GM18858 (cell line): ENCODE data around the gene ZNF808.
"Not testable (repeated sequence)": the region's sequence is repeated elsewhere in the genome, so short reads cannot be mapped to it uniquely, and the experiment has no call there.

Experiments
- ATAC-seq: cut with Tn5 transposase; IDR thresholded peaks from one replicate; pipeline ENCODE4 v1.9.1; 2021; ENCODE audit not compliant: unreplicated experiment

Gene ZNF808

DNA sequence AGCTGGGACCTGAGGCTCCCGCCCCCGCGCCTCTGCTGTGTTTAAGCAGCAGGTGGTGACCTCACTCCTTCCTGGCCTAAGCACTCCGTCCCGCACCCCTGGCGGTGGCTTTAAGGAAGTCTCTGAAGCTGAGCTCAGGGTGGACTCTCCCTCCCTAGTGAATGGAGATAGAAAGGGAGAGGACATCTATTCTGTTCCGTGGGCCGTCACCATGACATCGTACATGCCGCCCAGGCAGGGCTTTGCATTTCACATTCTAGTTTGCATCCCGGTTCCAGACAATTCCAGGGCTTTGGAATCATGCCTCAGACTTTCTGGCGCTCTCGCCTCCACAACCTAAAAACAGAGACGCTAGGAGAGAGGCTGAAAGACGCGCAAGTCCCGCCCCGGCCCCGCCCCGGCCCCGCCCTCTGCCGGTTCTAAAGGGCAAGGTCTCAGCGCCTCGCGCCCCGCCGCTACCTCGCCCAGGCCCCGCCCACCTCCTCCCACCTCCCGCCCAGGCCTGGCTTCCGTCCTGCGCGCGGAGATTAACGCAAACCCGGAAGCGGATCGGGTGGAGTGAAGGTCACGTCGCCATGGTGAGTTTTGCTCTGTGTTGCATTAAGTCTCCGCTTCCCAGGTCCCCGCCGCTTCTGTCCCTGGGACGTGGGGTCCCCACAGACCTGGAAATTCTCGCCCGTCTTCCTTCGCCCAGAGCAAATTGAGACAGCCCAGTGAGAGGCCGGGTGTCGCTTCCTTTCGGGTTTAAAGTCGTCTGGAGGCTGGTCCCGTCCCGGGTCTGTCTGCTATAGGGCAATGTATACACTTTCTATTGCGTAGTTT lies at the start of gene ZNF808:
Gene ZNF808 (plus strand): TSS at position 535 of the 822 bp plus-strand sequence. CDS start 15,617 bp downstream, outside the sequence.
- ATAC-seq: peak; percentile 80

DNA sequence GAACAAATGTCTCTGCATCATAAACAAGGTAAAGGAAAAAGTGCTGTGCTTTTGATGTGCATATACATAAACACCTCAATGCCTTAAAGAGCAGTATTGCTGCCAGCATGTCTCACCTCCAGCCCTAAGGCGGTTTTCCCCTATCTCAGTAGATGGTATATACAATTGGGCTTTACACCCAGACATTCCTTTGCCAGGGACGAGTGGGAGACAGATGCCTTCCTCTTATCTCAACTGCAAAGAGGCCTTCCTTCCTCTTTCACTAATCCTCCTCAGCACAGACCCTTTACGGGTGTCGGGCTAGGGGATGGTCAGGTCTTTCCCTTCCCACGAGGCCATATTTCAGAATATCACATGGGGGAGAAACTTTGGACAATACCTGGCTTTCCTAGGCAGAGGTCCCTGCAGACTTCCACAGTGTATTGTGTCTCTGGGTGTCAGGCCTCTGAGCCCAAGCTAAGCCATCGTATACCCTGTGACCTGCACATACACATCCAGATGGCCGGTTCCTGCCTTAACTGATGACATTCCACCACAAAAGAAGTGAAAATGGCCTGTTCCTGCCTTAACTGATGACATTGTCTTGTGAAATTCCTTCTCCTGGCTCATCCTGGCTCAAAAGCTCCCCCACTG lies 43.2 kb upstream of the ZNF808 start:
- not testable (repeated sequence) for ATAC-seq

DNA sequence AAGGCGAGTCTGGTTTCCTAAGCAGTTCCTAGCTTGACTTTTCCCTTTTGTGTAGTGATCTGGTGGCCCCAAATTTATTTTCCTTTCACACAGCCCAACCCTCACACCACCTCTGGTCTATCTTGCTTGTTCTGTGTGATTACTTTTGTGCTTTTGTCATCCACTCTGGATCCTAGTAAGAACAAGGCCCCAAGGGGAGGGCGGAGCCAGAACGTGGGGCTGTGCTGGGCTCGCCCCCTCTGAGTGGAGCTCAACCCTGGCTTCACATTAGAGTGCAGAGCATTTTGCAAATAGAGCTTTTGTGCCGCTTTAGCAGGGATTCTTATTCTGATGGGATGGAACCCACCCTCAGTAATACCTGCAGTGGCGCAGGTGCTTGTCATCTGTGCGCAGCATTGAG lies 42.4 kb upstream of the ZNF808 start:
- ATAC-seq: not testable (repeated sequence)

DNA sequence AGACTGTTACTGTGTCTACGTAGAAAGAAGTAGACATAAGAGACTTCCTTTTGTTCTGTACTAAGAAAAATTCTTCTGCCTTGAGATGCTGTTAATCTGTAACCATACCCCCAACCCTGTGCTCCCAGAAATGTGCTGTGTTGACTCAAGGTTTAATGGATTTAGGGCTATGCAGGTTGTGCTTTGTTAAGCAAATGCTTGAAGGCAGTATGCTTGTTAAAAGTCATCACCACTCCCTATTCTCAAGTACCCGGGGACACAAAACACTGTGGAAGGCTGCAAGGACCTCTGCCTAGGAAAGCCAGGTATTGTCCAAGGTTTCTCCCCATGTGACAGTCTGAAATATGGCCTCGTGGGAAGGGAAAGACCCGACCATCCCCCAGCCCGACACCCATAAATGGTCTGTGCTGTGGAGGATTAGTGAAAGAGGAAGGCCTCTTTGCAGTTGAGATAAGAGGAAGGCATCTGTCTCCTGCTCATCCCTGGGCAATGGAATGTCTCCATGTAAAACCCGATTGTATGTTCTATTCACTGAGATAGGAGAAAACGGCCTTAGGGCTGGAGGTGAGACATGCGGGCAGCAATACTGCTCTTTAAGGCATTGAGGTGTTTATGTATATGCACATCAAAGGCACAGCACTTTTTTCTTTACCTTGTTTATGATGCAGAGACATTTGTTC lies 41.8 kb upstream of the ZNF808 start:
- not testable (repeated sequence) for ATAC-seq

DNA sequence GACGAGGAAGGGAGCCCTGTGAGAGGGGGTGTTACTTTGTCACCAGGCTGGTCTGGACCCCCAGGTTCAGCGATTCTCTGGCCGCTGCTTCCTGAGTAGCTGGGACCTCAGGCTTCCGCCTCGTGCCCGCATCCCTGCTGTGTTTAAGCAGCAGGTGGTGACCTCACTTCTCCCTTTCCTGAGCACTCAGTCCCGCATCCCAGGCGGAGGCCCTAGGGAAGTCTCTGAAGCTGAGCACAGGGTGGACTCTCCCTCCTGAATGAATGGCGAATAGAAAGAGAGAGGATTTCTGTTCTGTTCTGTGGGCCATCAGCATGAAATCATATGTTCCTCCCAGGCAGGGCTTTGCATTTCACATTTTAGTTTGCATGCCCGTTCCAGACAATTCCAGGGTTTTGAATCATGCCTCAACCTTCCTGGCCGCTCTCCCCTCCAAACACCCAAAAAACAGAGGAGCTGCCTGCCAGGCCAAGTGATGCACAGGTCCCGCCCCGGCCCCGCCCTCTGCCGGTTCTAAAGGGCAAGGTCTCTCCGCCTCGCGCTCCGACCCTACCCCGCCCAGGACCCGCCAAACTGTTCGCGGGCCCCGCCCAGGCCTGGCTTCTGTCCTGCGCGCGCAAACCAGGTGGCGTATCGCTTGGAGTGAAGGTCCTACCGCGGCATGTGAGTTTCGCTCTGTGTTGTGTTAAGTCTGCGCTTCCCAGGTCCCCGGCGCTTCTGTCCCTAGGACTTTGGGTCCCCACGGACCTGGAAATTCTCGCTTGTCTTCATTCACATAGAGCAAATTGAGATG lies 35.1 kb upstream of the ZNF808 start:
- ATAC-seq: no peak

DNA sequence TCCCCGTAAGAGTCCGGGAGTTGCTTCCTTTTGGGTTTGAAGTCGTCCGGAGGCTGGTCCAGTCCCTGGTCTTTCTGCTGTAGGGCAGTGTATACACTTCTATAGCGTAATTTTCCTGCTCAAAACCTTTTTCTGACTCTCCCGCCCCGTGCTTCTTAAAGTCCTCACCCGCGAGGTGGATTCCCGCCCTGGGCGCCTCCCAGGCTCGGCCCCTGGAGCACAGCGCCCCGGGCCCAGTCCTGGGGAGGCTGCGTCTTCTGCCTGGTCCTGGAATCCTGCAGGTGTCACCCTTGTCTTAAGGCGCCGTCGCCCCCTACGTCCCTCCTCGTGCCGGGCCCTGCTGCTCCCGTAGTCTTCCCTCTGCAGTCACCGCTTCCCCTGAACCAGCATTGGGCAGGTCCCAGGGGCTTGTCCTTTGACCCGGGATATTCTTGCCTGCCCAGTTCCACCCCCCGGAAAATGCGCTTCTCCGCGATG lies 34.4 kb upstream of the ZNF808 start:
- ATAC-seq: no peak

DNA sequence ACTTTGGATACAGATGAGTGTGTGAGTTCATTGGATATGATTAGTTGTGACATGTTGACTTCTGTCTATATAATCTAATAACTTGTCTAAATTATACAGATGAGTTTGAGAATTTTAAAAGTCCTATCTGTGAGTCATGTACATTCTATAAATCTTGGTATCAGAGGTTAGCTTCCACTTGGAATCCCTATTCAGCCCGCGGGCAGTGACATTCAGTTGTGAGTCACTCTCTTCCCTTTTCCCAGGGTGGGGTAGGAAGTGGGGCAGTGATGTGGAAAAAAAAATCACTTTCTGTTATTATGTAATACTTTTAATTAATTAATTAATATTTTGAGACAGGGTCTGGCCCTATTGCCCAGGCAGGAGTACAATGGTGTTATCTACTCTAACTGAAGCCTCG lies 33.0 kb upstream of the ZNF808 start:
- ATAC-seq: no peak

DNA sequence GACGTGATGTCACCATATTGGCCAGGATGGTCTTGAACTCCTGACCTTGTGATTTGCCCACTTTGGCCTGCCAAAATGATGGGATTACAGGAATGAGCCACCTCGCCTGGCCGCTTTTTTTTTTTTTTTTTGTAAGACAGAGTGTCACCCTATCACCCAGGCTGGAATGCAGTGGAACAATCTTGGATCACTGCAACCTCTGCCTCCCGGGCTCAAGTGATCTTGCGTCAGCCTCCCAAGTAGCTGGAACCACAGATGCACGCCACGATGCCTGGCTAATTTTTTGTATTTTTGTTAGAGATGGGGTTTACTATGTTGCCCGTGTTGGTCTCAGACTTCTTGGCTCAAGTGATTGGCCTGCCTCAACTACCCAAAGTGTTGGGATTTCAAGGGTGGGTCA lies 28.9 kb upstream of the ZNF808 start:
- no peak for ATAC-seq

DNA sequence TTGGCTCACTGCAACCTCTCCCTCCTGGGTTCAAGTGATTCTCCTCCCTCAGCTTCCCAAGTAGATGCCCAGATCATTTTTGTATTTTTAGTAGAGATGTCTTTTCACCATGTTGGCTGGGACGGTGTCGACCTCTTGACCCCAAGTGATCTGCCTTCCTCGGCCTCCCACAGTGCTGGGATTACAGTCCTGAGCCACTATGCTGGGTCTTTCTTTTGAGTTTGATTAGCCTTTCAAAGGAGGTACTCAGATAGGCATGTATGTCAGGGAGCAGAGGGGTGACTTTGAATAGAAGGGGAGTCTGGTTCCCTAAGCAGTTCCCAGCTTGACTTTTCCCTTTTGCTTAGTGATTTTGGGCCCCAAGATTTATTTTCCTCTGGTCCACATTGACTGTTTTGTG lies 27.0 kb upstream of the ZNF808 start:
- not testable (repeated sequence) for ATAC-seq

DNA sequence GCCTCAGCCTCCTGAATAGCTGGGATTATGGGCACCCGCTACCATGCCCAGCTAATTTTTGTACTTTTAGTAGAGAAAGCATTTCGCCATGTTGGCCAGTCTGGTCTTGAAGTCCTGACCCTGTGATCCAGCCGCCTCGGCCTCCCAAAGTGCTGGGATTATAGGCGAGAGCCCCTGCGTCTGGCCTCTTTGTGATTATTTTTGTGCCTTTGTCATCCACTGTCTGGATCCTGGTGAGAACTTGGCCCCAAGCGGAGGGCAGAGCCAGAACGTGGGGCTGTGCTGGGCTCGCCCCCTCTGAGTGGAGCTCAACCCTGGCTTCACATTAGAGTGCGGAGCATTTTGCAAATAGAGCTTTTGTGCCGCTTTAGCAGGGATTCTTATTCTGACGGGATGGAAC lies 26.5 kb upstream of the ZNF808 start:
- ATAC-seq: not testable (repeated sequence)

DNA sequence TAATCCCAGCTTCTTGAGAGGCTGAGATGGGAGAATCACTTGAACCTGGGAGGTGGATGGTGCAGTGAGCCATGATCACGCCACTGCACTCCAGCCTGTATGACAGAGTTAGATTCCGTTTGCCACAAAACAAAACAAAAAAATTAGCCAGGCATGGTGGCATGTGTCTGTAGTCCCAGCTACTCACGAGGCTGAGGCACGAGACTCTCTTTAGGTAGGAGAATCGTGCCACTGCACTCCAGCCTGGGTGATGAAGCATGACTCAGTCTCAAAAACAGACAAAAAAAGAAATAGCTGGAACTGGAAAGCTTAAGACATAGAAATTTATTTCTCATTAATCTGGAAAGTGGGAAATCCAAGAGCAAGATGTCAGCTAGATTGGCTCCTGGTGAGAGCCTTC lies 20.2 kb upstream of the ZNF808 start:
- no peak for ATAC-seq

DNA sequence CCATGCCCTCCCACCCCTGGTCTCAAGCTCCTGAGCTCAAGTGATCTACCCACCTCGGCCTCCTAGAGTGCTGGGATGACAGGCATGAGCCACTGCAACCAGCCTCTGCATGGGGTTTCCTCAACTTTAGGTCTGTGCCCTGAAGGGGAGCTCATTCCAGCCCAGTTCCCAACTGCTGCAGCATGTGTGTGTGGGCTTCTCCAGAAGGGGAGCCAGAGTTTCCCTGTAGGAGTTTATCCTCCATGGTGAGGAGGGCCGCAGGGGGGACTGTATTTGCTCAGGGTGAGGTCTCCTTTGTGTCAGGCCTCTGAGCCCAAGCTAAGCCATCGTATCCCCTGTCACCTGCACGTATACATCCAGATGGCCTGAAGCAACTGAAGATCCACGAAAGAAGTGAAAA lies 11.3 kb upstream of the ZNF808 start:
- no peak for ATAC-seq

DNA sequence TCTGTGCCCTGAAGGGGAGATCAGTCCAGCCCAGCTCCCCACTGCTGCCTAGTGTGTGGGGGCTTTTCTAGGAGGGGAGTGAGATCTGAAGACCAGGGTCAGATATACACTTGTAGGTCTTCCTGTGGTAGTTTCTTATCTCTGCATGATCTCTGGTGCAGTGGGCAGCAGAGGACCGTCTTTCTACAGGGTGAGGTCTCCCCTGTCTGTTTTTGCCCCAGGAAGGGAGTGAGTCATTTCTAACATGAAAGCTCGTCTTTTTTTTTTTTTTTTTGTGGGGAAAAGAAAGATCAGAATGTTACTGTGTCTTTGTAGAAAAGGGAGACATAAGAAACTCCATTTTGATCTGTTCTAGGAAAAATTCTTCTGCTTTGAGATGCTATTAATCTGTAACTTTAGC lies 8.8 kb upstream of the ZNF808 start:
- ATAC-seq: no peak

DNA sequence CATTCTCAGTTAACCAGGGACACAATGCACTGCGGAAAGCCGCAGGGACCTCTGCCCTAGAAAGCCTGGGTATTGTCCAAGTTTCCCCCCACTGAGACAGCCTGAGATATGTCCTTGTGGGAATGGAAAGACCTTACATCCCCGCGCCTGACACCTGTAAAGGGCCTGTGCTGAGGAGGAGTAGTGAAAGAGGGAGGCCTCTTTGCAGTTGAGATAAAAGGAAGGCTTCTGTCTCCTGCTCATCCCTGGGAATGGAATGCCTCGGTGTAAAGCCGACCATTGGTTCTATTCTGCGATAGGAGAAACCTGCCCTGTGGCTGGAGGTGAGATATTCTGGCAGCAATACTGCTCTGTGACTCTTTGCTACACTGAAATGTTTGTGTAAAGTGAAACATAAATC lies 8.3 kb upstream of the ZNF808 start:
- ATAC-seq: not testable (repeated sequence)

DNA sequence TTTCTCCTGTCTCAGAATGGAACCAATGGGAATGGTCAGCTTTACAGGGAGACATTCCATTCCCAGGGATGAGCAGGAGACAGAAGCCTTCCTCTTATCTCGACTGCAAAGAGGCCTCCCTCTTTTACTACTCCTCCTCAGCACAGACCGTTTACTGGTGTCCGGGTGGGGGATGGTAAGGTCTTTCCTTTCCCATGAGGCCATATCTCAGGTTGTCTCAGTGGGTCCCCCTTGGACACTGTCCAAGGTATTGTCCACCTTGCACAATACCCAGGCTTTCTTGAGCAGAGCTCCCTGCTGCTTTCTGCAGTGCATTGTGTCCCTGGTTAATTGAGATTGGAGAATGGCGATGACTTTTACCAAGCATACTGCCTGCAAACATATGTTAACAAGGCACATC lies 7.5 kb upstream of the ZNF808 start:
- no peak for ATAC-seq

DNA sequence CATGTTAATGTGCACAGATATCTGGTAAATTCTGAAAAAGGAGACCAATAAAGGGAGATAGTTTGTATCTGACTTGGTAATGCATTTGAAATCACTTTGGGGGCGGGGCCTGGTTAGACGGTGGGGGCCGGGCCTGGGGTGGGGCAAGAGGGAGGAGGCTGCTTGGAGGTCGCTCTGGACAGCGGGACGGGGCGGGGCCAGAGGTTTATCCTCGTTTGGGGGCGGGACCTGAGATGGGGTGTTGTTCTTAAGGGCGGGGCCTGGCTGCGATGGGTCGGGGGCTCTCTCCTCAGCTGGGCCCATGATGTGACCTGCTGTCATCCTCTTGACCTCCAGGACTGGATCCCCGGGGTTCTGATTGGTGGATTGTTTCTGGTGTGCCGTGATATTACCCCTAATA lies 4.9 kb upstream of the ZNF808 start:
- ATAC-seq: no peak

DNA sequence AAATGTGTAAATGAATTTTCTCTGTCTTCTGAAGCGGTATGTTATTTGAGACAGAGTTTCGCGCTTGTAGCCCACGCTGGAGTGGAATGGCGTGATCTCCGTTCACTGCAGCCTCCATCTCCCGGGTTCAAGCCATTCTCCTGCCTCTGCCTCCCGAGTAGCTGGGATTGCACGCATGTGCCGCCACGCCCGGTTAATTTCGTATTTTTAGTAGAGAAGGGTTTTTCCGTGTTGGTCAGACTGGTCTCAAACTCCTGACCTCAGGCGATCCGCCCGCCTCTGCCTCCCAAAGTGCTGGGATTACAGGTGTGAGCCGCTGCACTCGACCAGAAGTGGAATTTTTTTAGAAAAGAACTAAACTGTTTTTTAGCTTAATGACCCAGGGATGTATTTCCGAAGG lies 3.4 kb upstream of the ZNF808 start:
- ATAC-seq: no peak

DNA sequence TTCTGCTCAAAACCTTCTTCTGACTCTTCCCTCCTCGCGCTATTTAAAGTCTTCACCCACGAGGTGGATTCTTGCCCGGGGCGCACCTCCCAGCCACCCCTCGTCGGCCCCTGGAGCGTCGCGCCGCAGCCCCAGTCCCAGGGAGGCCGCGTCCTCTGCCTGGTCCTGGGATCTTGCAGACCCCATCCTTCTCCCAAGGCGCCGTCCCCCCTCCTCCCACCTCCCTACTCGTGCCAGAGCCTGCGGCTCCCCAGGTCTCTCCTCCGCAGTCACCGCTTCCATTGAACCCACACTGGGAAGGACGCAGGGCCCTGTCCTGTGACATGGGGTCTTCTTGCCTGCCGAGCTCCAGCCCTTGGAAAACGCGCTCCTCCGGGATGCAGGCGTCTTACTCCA lies 486 bp downstream of the ZNF808 start:
- no peak for ATAC-seq

DNA sequence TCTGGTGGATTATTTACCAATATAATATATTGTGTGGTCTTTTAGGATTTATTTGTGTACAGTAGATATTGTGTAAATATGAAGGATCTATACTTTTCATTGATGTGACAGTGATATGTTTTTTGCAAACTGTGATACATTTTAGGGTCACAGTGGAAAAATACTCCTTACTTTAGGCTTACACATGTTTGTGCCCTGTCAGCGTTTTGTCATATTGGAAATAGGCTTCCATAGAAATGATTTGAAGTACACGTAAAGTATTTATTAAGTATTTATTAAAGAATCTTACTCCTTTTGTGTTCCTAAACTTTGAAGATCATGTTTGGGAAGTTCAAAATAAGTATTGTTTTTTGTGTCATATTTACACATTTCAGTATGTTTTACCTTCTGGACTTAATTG lies 5.0 kb downstream of the ZNF808 start:
- ATAC-seq: no peak

DNA sequence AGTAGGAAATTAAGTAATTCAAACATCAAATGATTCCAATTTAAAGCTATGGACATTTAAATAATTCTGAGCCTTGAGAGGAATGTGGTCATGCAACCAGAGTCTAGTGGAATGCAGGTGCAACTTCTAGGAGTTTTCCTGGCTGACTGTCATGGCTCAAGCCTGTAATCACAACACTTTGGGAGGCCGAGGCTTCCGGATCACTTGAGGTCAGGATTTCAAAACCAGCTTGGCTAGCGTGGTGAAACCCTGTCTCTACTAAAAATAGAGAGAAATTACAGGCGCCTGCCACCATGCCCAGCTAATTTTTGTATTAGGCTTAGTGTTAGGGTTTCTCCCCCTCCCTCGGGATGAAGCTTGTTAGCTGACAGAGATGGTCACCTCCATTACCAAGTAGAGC lies 6.4 kb downstream of the ZNF808 start:
- ATAC-seq: no peak

DNA sequence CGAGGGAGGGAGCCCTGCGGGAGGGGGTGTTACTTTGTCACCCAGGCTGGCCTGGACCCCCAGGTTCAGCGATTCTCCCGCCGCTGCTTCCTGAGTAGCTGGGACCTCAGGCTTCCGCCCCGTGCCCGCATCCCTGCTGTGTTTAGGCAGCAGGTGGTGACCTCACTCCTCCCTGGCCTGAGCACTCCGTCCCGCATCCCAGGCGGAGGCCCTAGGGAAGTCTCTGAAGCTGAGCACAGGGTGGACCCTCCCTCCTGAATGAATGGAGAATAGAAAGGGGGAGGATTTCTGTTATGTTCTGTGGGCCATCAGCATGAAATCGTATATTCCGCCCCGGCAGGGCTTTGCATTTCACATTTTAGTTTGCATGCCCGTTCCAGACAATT lies 7.9 kb downstream of the ZNF808 start:
- ATAC-seq: not testable (repeated sequence)
